22Rv1 (cell line): ENCODE measurements around the gene C1orf56.

Experiments used
- H3K27ac ChIP-seq: fragments of 450-650 bp; 2 replicates; pipeline ENCODE4 v1.5.1; 2017
- CTCF ChIP-seq: fragments of 450-650 bp; IDR thresholded peaks from 2 replicates; pipeline ENCODE4 v1.5.1; 2017; ENCODE audit warnings: mild to moderate bottlenecking
- ZFX ChIP-seq: fragments of 450-650 bp; IDR thresholded peaks from 2 replicates; pipeline ENCODE4 v1.6.1; 2017; ENCODE audit warnings: antibody characterized with exemption, borderline replicate concordance

C1orf56 gene

GRCh38 chr1:151009206-151009587, 38.4 kb upstream of the C1orf56 start:
- H3K27ac ChIP-seq: peak overlapping the region; percentile 84
- TF ChIP-seq ZFX (no peak), CTCF (no peak)

- H3K27ac ChIP-seq: peak overlapping the region; percentile 84; the same call in 1 of the 2 replicates
- TF ChIP-seq ZFX (no peak), CTCF (no peak)
Observed at GRCh38 chr1:151009674-151010345, 37.7 kb upstream of the C1orf56 start.

GRCh38 chr1:151010346-151010726, 37.2 kb upstream of the C1orf56 start:
- H3K27ac ChIP-seq: no peak overlapping the region
- TF ChIP-seq ZFX (no peak), CTCF (no peak)

- TF ChIP-seq CTCF: no peak
- TF ChIP-seq ZFX: no peak
- H3K27ac ChIP-seq: no peak overlapping the region
Observed at GRCh38 chr1:151011154-151011850, 36.2 kb upstream of the C1orf56 start.

- no peak for TF ChIP-seq CTCF
- TF ChIP-seq ZFX: no peak
- no peak overlapping the region for H3K27ac ChIP-seq
Observed at GRCh38 chr1:151012684-151013471, 34.7 kb upstream of the C1orf56 start.

GRCh38 chr1:151013518-151013917, 34.0 kb upstream of the C1orf56 start:
- TF ChIP-seq CTCF (no peak), ZFX (no peak)
- no peak overlapping the region for H3K27ac ChIP-seq
